ENCODE results near the gene STARD13. TPM values are rescaled to one million over a fixed set of nuclear protein-coding genes. Genes with fewer than 3 reads are reported as not detected.

STARD13 gene
- total RNA-seq, 4 donors from 2014 or later = 9.5 to 33.9 (median 30.3) TPM

GRCh38 chr13:33101835-33102234 lies 183.7 kb downstream of the STARD13 start:
- no peak for DNase-seq
- H3K27ac ChIP-seq = no peak overlapping the region
- no peaks in the 10 kb centered on the region for H3K4me1 ChIP-seq
- no peaks in the 10 kb centered on the region for H3K9me3 ChIP-seq
- no peak overlapping the region for H3K4me3 ChIP-seq
- H3K27me3 ChIP-seq = no peaks in the 10 kb centered on the region
- TF ChIP-seq POLR2A (IDR thresholded peaks at IDR 0.05) (no peak), CTCF (IDR thresholded peaks at IDR 0.05) (no peak)
- peaks cover 0 to 27% (median 0%) of the 10 kb centered on the region in 3 donors for H3K36me3 ChIP-seq

DNA sequence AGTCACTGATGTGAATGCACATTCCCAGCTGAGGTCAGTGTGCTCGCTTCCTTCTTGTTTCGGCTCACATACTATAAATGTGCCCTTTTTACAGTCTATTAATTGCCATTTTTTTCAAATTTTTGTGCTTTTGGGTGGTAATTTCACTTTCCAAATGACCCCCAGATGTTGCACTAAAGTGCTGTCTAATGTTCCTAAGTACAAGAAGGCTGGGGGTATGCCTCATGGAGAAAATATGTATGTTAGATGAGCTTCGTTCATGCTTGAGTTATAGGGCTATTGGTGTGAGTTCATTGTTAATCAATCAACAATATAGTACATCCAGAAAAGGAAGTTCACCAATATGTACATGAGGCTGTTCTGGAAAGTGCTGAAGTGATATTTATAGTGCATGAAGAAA lies 184.7 kb downstream of the STARD13 start:
- Histone ChIP-seq H3K36me3 (peaks cover 0 to 19% (median 0%) of the 10 kb centered on the region in 3 donors), H3K27me3 (no peaks in the 10 kb centered on the region), H3K27ac (no peak overlapping the region), H3K4me3 (no peak overlapping the region), H3K9me3 (no peaks in the 10 kb centered on the region), H3K4me1 (no peaks in the 10 kb centered on the region)
- no peak for TF ChIP-seq CTCF (IDR thresholded peaks at IDR 0.05)
- no peak for DNase-seq

DNA sequence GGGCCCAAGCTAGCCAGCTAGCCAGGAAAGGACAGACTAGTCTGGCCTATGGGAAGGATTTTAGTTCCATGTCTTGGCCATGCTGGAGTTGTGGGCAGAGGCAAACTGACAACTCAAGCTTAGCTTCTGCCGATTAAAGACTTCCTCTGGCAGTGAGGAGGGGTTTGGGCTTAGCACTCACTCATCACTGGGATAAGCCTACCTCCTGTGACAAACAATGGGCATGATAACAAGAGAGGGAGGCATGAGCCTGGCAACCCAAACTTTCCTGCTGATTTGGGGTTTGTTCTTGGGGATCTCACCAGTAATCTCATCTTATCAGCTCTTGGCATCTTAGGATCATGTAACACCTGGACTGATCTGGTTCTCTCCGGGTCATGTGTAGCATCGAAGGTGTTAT lies 185.7 kb downstream of the STARD13 start:
- Histone ChIP-seq H3K27ac (no peak overlapping the region), H3K4me3 (no peak overlapping the region), H3K9me3 (no peaks in the 10 kb centered on the region), H3K36me3 (peaks cover 0 to 8% (median 0%) of the 10 kb centered on the region in 3 donors), H3K4me1 (no peaks in the 10 kb centered on the region), H3K27me3 (no peaks in the 10 kb centered on the region)
- no peak for TF ChIP-seq CTCF (IDR thresholded peaks at IDR 0.05)
- TF ChIP-seq POLR2A (IDR thresholded peaks at IDR 0.05) = no peak
- no peak for DNase-seq

DNA sequence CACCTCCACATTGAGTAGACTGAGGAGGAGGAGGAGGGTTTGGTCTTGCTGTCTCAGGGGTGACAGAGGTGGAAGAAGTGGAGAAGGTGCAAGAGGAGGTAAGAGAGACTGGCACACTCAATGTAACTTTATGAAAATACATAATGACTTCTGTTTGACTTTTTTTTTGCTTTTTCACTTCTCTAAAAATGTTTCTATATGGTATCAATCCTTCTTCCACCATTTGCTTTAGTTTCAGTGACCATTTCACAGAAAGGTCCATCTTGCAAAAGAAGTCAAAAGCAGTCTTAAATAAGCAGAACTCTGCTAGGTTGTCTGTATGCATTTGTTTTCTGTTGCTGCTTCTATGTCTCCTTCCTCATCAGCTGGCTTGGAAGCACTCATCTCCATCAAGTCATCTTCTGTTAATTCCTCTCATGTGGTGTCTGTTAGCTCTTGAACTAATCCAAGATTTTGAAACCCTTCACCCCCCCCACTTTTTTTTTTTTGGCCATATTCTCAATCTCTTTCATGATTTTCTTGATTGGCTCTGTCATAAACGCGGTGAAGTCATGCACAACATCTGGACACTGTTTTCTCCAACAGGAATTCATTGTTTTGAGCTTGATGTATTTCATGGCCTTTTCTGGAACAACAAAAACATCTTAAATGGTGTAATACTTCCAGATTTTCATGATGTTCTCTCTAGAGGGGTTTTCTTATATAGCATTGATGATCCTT lies 188.5 kb downstream of the STARD13 start:
- H3K4me3 ChIP-seq = no peak overlapping the region
- no peaks in the 10 kb centered on the region for H3K9me3 ChIP-seq
- no peak for TF ChIP-seq POLR2A (IDR thresholded peaks at IDR 0.05)
- no peak overlapping the region for H3K27ac ChIP-seq
- H3K27me3 ChIP-seq = no peaks in the 10 kb centered on the region
- no peak for DNase-seq
- no peaks in the 10 kb centered on the region for H3K4me1 ChIP-seq
- no peaks in the 10 kb centered on the region for H3K36me3 ChIP-seq

DNA sequence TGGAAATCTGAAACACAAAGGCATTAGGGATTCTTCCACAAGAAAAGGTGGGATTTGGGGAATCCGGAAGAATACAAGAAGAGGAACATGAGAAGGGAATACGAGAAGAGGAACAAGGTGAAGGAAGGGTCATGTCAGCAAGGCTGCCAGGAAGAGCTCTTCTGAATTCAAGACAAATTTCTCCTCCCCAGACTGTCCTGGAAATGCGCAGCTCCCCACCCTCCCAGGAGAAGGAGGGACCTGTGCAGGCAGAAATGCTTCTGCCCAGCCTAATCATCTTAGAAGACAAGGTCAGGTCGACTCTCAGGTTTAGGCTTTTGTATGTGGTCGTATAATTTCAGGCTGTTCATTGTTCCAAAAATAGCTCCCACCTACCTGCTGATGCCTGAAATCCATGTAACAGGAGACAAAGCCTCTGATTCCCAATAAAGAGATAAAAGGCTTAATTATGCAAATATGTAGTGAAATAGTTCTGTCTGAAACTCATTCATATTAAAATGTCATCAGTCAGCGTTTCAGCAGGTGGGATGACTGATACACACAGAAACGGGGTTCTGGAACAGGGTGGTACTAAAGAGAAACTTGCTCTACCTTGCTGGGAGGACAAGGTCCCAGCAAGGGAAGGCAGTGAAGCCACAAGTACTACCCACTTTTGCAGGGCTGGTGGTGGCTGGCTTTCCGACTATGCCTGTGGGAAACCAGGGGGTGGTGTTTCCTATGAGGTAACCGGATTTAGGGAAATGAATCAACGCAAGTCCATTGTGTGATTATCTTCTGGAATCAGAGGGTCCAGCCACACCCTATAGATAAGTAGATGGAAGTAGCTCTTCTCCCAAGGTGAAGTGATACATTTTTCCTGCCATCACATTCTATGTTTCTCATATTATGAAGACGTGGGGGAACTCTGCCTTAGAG lies 193.2 kb downstream of the STARD13 start:
- no peak for DNase-seq
- no peaks in the 10 kb centered on the region for H3K9me3 ChIP-seq
- H3K4me3 ChIP-seq = no peak overlapping the region
- peaks cover 0 to under 1% (median 0%) of the 10 kb centered on the region in 4 donors for H3K4me1 ChIP-seq
- no peaks in the 10 kb centered on the region for H3K36me3 ChIP-seq
- TF ChIP-seq POLR2A (IDR thresholded peaks at IDR 0.05) (no peak), CTCF (IDR thresholded peaks at IDR 0.05) (no peak)
- no peak overlapping the region for H3K27ac ChIP-seq
- no peaks in the 10 kb centered on the region for H3K27me3 ChIP-seq

- Histone ChIP-seq H3K9me3 (no peaks in the 10 kb centered on the region), H3K27ac (no peak overlapping the region), H3K4me1 (peaks cover 0 to 4% (median 0%) of the 10 kb centered on the region in 4 donors), H3K36me3 (no peaks in the 10 kb centered on the region), H3K27me3 (no peaks in the 10 kb centered on the region), H3K4me3 (no peak overlapping the region)
- DNase-seq = no peak
- TF ChIP-seq POLR2A (IDR thresholded peaks at IDR 0.05) (no peak), CTCF (IDR thresholded peaks at IDR 0.05) (no peak)
These were observed 194.2 kb downstream of the STARD13 start for GRCh38 chr13:33091415-33091774.
